Bronchial epithelial cell (primary cell): Measurements from ENCODE around the gene SFTPA2. TPM values are rescaled to one million over a fixed set of nuclear protein-coding genes. Genes with fewer than 3 reads are reported as not detected.
"Not testable (repeated sequence)": the region's sequence is repeated elsewhere in the genome, so short reads cannot be mapped to it uniquely, and the experiment has no call there.

Experiments used
- DNase-seq: peaks from one replicate; pipeline ENCODE4 v3.0.0-alpha.2; 2010; ENCODE audit warnings: low read depth
- FAIRE-seq: peaks from 2 replicates; lab custom pipeline; 2011; peaks lifted over from hg19 to GRCh38; lab: Jason Lieb, UNC
- H3K27me3 ChIP-seq: 2 replicates; pipeline ENCODE4 v1.5.1; 2011; ENCODE audit warnings: low read length; ENCODE audit not compliant: control insufficient read depth, insufficient read depth
- H3K36me3 ChIP-seq: 2 replicates; pipeline ENCODE4 v1.5.1; 2011; ENCODE audit warnings: low read length; ENCODE audit not compliant: control insufficient read depth, insufficient read depth
- H3K4me3 ChIP-seq: 2 replicates; pipeline ENCODE4 v1.5.1; 2011; ENCODE audit warnings: mild to moderate bottlenecking, low read depth, low read length, control low read depth
- CTCF ChIP-seq: IDR thresholded peaks from 2 replicates; pipeline ENCODE4 v1.5.1; 2011; ENCODE audit warnings: mild to moderate bottlenecking, moderate library complexity, low read length, control low read depth, inconsistent platforms; ENCODE audit not compliant: insufficient read depth, severe bottlenecking
- total RNA-seq: library from RNA; depleted of rRNA; stranded (reverse); fragments of >200 nt; gene quantifications from 2 replicates; pipeline ENCODE4 v1.2.1, GENCODE V29; 2014

SFTPA2 gene
- total RNA-seq, 1 donor from 2014 or later, result not detected

DNA sequence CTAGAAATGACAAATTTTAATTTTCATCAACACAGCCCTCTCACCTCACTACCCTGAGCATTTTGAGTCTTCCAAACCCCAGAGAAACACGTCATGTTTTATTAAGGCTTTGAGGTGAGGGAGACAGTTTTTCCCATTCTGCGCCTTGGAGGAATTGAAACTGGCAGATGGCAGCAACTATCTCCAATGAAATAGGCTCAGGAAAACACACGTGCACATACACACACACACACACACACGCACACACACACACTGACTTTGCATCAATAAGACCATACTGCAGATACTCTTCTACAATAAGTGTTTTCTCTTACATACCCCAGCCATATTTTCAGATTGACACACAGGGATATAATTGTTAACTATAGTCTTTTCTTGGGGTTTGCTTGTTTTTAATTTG is 3.2 kb upstream of the SFTPA2 start:
- DNase-seq (no peak), FAIRE-seq (no peak)
- no peak for TF ChIP-seq CTCF
- Histone ChIP-seq H3K36me3 (no peaks in the 10 kb centered on the region), H3K27me3 (no peaks in the 10 kb centered on the region), H3K4me3 (no peak overlapping the region)

- Histone ChIP-seq H3K27me3 (no peaks in the 10 kb centered on the region), H3K4me3 (no peak overlapping the region), H3K36me3 (no peaks in the 10 kb centered on the region)
- peak; percentile 50 for DNase-seq
- peak; percentile 91 for TF ChIP-seq CTCF
- no peak for FAIRE-seq
Observed at GRCh38 chr10:79562135-79562756, 2.0 kb upstream of the SFTPA2 start.

DNA sequence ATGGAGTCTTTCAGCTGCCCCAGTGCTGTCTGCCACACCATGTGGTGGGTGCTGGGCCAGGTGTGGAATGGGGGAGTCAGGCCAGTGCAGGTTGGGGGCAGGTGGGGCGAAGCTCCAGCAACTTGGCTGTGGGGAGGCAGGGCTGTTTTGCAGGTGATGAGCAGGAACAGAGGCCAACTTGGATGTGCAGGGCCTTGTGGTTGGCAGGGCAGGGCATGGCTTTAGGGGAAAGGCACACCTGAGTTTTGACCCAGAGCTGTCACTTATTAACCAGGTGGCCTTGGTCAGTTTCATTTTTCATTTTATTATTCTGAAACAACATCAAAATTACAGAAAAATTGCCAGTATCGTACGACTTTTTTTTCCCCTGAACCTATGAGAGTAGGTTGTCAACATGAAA is 1.1 kb upstream of the SFTPA2 start:
- no peak for TF ChIP-seq CTCF
- DNase-seq (no peak), FAIRE-seq (no peak)
- Histone ChIP-seq H3K4me3 (no peak overlapping the region), H3K27me3 (no peaks in the 10 kb centered on the region), H3K36me3 (no peaks in the 10 kb centered on the region)

DNA sequence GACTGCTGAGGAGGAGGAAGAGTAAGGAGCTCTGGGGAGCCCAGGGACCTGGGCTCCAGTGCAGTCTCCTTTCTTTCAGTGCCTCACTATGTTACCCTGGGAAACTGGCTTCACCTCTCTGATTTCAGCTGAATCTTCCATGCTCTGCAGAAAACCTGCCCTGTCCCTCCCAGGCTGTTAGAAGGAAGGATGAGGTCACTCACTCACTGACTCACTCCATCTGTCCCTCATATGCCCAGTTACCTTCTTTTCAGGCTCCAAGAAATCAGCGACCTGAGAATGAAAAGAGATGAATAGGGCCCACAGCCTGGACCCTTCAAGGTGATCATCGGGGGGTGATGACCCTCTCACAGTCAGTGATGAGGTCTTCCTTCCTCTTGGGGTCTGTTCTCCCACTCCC is 481 bp downstream of the SFTPA2 start:
- FAIRE-seq, result no peak
- no peaks in the 10 kb centered on the region for H3K27me3 ChIP-seq
- no peak for TF ChIP-seq CTCF
- H3K36me3 ChIP-seq, result no peaks in the 10 kb centered on the region
- DNase-seq, result peak; percentile 72
- no peak overlapping the region for H3K4me3 ChIP-seq

- peak; percentile 99 for FAIRE-seq
- H3K36me3 ChIP-seq, H3K27me3 ChIP-seq, H3K4me3 ChIP-seq, DNase-seq: not testable (repeated sequence)
Observed at GRCh38 chr10:79556961-79557360, 3.2 kb downstream of the SFTPA2 start.

DNA sequence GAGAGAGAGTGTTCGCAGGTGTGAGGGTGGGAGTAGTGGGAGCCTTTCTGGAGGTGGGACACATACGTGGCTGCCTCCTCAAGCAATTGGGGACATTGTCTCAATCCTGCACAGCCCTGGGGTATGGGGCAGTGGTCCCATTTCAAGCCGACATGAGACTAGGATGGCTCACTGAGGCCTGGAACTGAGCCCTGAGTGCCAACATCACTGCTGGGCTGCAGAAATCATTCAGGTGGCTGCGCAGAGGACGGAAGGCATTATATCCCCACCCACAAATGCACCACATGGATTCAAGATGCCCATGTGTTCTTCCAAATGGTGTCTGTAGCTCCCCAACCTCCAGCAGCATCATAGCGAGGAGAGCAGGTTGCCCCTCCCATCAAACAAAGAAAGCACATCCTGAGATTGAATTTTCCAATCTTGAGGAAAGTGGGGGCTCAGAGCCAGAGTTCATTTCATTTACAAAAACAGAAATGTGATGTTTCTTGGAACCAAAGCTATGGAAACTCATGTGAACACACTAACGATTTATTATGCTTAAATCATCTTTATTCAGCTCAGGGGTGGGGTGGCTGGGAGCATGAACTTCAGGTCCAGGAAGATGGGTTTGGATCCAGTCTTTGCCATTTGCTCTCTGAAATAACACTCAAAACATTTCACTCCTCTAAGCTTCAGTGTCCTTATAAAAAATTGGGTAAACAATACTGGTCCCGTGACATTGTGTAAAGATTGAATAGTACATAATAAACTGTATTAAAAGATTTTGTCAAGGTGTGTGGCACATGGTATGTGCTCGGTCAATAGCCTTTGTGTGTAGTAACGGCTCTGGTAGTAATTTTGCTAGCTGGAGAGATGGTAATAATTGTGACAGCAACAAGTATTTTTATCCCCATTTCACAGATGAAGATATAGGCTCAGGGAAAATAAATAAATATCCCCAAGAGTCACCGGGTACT is 4.6 kb downstream of the SFTPA2 start:
- DNase-seq, result no peak
- peaks cover 4% of the 10 kb centered on the region for H3K27me3 ChIP-seq
- TF ChIP-seq CTCF, result no peak
- no peaks in the 10 kb centered on the region for H3K36me3 ChIP-seq
- H3K4me3 ChIP-seq, result no peak overlapping the region
- no peak for FAIRE-seq
